NCI-H2171 treated with DMSO at 0.1 percent for 48 hours (cell line): Measurements from ENCODE around the gene SLC5A2.
A peak's percentile ranks its signal among the peaks of the same experiment; 100 is the strongest.

Source experiments
- DNase-seq: peaks from one replicate; lab custom pipeline; 2025; lab: John Stamatoyannopoulos, UW

The SLC5A2 gene

GRCh38 chr16:31459687-31460581 lies 23.0 kb upstream of the SLC5A2 start:
- DNase-seq: peak; percentile 98

- DNase-seq: peak; percentile 14
These were observed 22.3 kb upstream of the SLC5A2 start for GRCh38 chr16:31460582-31461002.

- DNase-seq: no peak
These were observed 21.6 kb upstream of the SLC5A2 start for GRCh38 chr16:31461201-31461920.

GRCh38 chr16:31461921-31462804 lies 20.8 kb upstream of the SLC5A2 start:
- DNase-seq: no peak

GRCh38 chr16:31464348-31464769 lies 18.6 kb upstream of the SLC5A2 start:
- DNase-seq: no peak

- no peak for DNase-seq
These were observed 18.1 kb upstream of the SLC5A2 start for GRCh38 chr16:31464781-31465260.

GRCh38 chr16:31465788-31466370 lies 17.0 kb upstream of the SLC5A2 start:
- DNase-seq: no peak

- no peak for DNase-seq
These were observed 16.5 kb upstream of the SLC5A2 start for GRCh38 chr16:31466381-31466841.

- DNase-seq: no peak
These were observed 15.7 kb upstream of the SLC5A2 start for GRCh38 chr16:31467151-31467773.

GRCh38 chr16:31467858-31468257 lies 15.1 kb upstream of the SLC5A2 start:
- no peak for DNase-seq

GRCh38 chr16:31470615-31471014 lies 12.3 kb upstream of the SLC5A2 start:
- DNase-seq: no peak

- DNase-seq: no peak
These were observed 11.6 kb upstream of the SLC5A2 start for GRCh38 chr16:31471241-31471874.

- peak; percentile 56 for DNase-seq
These were observed 10.8 kb upstream of the SLC5A2 start, which contains the start of gene TGFB1I1 for GRCh38 chr16:31471875-31472708. TGFB1I1 (plus strand) TSS chr16:31472152; CDS start chr16:31472189, 37 bp downstream.

GRCh38 chr16:31472709-31473203 lies 10.2 kb upstream of the SLC5A2 start:
- peak; percentile 94 for DNase-seq

- no peak for DNase-seq
These were observed 9.5 kb upstream of the SLC5A2 start for GRCh38 chr16:31473264-31473984.

GRCh38 chr16:31474173-31474714 lies 8.7 kb upstream of the SLC5A2 start:
- no peak for DNase-seq

- DNase-seq: no peak
These were observed 7.9 kb upstream of the SLC5A2 start for GRCh38 chr16:31474773-31475738.
